K562 (cell line): Measurements from ENCODE around the gene SAPCD1. TPM values are rescaled to one million over a fixed set of nuclear protein-coding genes. Genes with fewer than 3 reads are reported as not detected.

Experiments used
- BCLAF1 ChIP-seq, 2 experiments: fragments of 450-650 bp in 1 of 2; IDR thresholded peaks; 2 replicates each; pipeline ENCODE4 v1.6.1; 2011 to 2017; ENCODE audit warnings: low read depth in 2 of 2, antibody characterized with exemption in 1 of 2, borderline replicate concordance in 1 of 2, low read length in 1 of 2, mild to moderate bottlenecking in 1 of 2, mixed read lengths in 1 of 2; ENCODE audit not compliant: control insufficient read depth in 1 of 2
- CBFB ChIP-seq: sonication (generic); formaldehyde crosslinking; IDR thresholded peaks from 2 replicates; pipeline ENCODE4 v1.4.0; 2020; ENCODE audit warnings: mild to moderate bottlenecking, missing genetic modification reagents
- CREBBP ChIP-seq: IDR thresholded peaks from one replicate; pipeline ENCODE4 v1.6.1; 2012; ENCODE audit warnings: low read depth, mild to moderate bottlenecking, control low read depth, inconsistent platforms, low read length
- E2F5 ChIP-seq: sonication (generic); formaldehyde crosslinking; IDR thresholded peaks from 2 replicates; pipeline ENCODE4 v1.8.0; 2022; ENCODE audit warnings: mild to moderate bottlenecking, missing genetic modification reagents
- FOXK1 ChIP-seq: sonication (generic); formaldehyde crosslinking; IDR thresholded peaks from 2 replicates; pipeline ENCODE4 v1.8.0; 2022; ENCODE audit warnings: missing genetic modification reagents, mild to moderate bottlenecking, borderline replicate concordance
- KLF10 ChIP-seq: fragments of 250-450 bp; sonication (Bioruptor Pico); IDR thresholded peaks from 2 replicates; pipeline ENCODE4 v1.6.1; 2021; ENCODE audit warnings: matching md5 sums
- MED1 ChIP-seq: sonication (generic); formaldehyde crosslinking; IDR thresholded peaks from 2 replicates; pipeline ENCODE4 v1.8.1; 2023; ENCODE audit warnings: missing genetic modification reagents, borderline replicate concordance
- PCBP2 ChIP-seq: fragments of 200-400 bp; formaldehyde crosslinking; IDR thresholded peaks from 2 replicates; pipeline ENCODE4 v1.6.1; 2018; ENCODE audit warnings: low read length, low read depth, mild to moderate bottlenecking, moderate library complexity; ENCODE audit not compliant: poor library complexity, severe bottlenecking
- RBM22 ChIP-seq: fragments of 200-400 bp; formaldehyde crosslinking; IDR thresholded peaks from 2 replicates; pipeline ENCODE4 v1.6.1; 2018; ENCODE audit warnings: low read length, low read depth; ENCODE audit not compliant: poor library complexity, severe bottlenecking
- TAF15 ChIP-seq: fragments of 200-400 bp; formaldehyde crosslinking; IDR thresholded peaks from 2 replicates; pipeline ENCODE4 v1.6.1; 2017; ENCODE audit warnings: mild to moderate bottlenecking, low read depth, low read length, moderate library complexity
- TEAD4 ChIP-seq, 2 experiments: sonication (generic) in 1 of 2; formaldehyde crosslinking in 1 of 2; IDR thresholded peaks; 2 replicates each; pipeline versions ENCODE4 v1.6.1 to v1.8.0; 2012 to 2022; ENCODE audit warnings: borderline replicate concordance in 1 of 2, inconsistent platforms in 1 of 2, low read length in 1 of 2, mild to moderate bottlenecking in 1 of 2, missing genetic modification reagents in 1 of 2
- TFAM ChIP-seq: fragments of 250-450 bp; sonication (Bioruptor Pico); conservative IDR thresholded peaks from 2 replicates; pipeline ENCODE4 v1.5.0; 2021; ENCODE audit warnings: mild to moderate bottlenecking, moderate library complexity
- THAP12 ChIP-seq: fragments of 250-450 bp; sonication (Bioruptor Pico); IDR thresholded peaks from 2 replicates; pipeline ENCODE4 v1.9.0; 2021; ENCODE audit warnings: mild to moderate bottlenecking, inconsistent platforms
- TRIM25 ChIP-seq: fragments of 450-650 bp; IDR thresholded peaks from 2 replicates; pipeline ENCODE4 v1.7.0; 2016; ENCODE audit warnings: borderline replicate concordance
- ZC3H4 ChIP-seq: sonication (generic); formaldehyde crosslinking; IDR thresholded peaks from 2 replicates; pipeline ENCODE4 v1.9.0; 2021; ENCODE audit warnings: missing genetic modification reagents, borderline replicate concordance
- ZNF3 ChIP-seq: fragments of 250-450 bp; sonication (Bioruptor Pico); IDR thresholded peaks from 2 replicates; pipeline ENCODE4 v1.5.0; 2021; ENCODE audit warnings: mild to moderate bottlenecking, moderate library complexity
- ZNF584 ChIP-seq: fragments of 200-800 bp; sonication (Bioruptor generic); IDR thresholded peaks from 2 replicates; pipeline ENCODE4 v1.6.1; 2016; ENCODE audit warnings: low read depth, mild to moderate bottlenecking, missing genetic modification characterization, missing compliant biosample characterization
- polyA plus RNA-seq, 8 experiments: library from polyadenylated mRNA; depleted of rRNA in 4 of 8; stranded (reverse) in 5 of 8; unstranded in 3 of 8; fragments of >200 nt; fragmentation: Nextera tagmentation in 2 of 8; fragmentation: Illumina TruSeq in 1 of 8; extraction: Ambion mirVana in 2 of 8; extraction: Trizol in 1 of 8; gene quantifications; 2 replicates each; pipeline versions ENCODE4 v1.2.1 to v1.2.3, GENCODE V29; 2011 to 2014; ENCODE audit warnings: inconsistent platforms in 1 of 8, missing spikeins in 1 of 8
- total RNA-seq, 7 experiments: library from RNA; depleted of rRNA in 6 of 7; stranded (reverse); fragments of >200 nt in 6 of 7; fragmentation: Illumina TruSeq in 2 of 7; extraction: Trizol in 2 of 7; gene quantifications; 2 replicates each; pipeline versions ENCODE4 v1.2.1 to v1.2.3, GENCODE V29; 2011 to 2021; ENCODE audit warnings: low replicate concordance in 1 of 7

Gene SAPCD1
- total and polyA plus RNA-seq, 9 of the 15 experiments (the other 6 are each of a cell fraction or from before 2014, with no cell fraction given), result 2.6 to 30.2 (median 7.4) TPM

GRCh38 chr6:31729515-31729978 is 32.9 kb upstream of the SAPCD1 start (continued):
- TF ChIP-seq CBFB (CRISPR knock-in tag) (peak; percentile 85), THAP12 (peak; percentile 58; the same call in 1 of the 2 replicates), TAF15 (0 out of 2 replicates have a peak, but pooled peaks have one; percentile 9), ZNF3 (CRISPR knock-in tag) (no peak), TEAD4 (IDR thresholded peaks at IDR 0.05; ENCODE audit: low read length) (peak; percentile 54), TEAD4 (CRISPR knock-in tag; IDR thresholded peaks at IDR 0.05; ENCODE audit: borderline replicate concordance) (peak; percentile 94; the same call in 1 of the 2 replicates), BCLAF1 (IDR thresholded peaks at IDR 0.05; ENCODE audit: borderline replicate concordance in 1 of 2, control insufficient read depth in 1 of 2, low read depth in 2 of 2, low read length in 1 of 2) (no peak), RBM22 (no peak), MED1 (CRISPR knock-in tag) (no peak), ZNF584 (CRISPR knock-in tag) (no peak), TFAM (CRISPR knock-in tag) (no peak), CREBBP (no peak), TRIM25 (peak; percentile 92; the same call in 1 of the 2 replicates), ZC3H4 (no peak), FOXK1 (CRISPR knock-in tag) (no peak), KLF10 (CRISPR knock-in tag) (no peak; the same call in 1 of the 2 replicates), E2F5 (CRISPR knock-in tag) (peak; percentile 21; the same call in 1 of the 2 replicates), PCBP2 (no peak)
